ENCODE results near the gene RNF183. TPM values are rescaled to one million over a fixed set of nuclear protein-coding genes. Genes with fewer than 3 reads are reported as not detected.

The RNF183 gene
- total and polyA plus RNA-seq, 2 donors from 2014 or later = 3.6 to 8.1 TPM

DNA sequence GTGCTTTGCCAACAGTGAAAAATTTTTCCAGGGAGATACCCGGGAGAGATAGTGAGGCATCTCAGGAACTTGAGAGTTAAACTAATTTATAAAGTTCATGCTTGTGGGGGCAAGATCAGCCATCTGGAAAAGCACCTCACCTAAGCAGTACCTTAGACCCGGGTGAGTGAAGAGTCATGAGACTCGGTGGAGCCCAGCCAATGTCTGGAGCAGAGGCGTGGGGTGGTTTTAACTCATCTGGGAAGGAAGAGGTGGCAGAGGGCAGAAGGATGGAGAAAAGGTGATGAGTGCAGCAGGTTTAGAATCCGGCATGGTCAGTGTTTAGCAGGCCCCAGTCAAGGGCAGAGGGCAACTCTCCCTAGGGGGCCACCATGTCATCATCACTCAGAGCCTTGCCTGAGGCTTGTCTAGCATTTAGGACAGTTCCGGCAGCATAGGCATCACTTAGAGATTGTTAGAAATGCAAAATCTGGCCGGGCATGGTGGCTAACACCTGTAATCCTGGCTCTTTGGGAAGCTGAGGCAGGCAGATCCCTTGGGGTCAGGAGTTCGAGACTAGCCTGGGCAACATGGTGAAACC lies 4.3 kb upstream of the RNF183 start:
- Histone ChIP-seq H3K9me3 (ENCODE audit: control insufficient read depth in 2 of 3, insufficient read depth in 1 of 3, low read length in 3 of 3) (no peaks in the 10 kb centered on the region), H3K4me3 (ENCODE audit: low read length in 3 of 3) (no peak overlapping the region), H3K9ac (ENCODE audit: low read length in 3 of 3) (no peak overlapping the region), H3K27ac (ENCODE audit: low read depth in 2 of 2, low read length in 2 of 2) (peak overlapping the region in 1 of 2 donors; percentile 43), H3K36me3 (ENCODE audit: control insufficient read depth in 2 of 3, insufficient read depth in 3 of 3, low read length in 3 of 3) (no peaks in the 10 kb centered on the region), H3K27me3 (ENCODE audit: control insufficient read depth, insufficient read depth, low read length) (no peaks in the 10 kb centered on the region), H3K4me1 (ENCODE audit: control insufficient read depth in 2 of 3, insufficient read depth in 2 of 3, low read depth in 1 of 3, low read length in 3 of 3) (peaks cover 0 to under 1% (median 0%) of the 10 kb centered on the region in 3 donors)
- TF ChIP-seq, protein P1, sequence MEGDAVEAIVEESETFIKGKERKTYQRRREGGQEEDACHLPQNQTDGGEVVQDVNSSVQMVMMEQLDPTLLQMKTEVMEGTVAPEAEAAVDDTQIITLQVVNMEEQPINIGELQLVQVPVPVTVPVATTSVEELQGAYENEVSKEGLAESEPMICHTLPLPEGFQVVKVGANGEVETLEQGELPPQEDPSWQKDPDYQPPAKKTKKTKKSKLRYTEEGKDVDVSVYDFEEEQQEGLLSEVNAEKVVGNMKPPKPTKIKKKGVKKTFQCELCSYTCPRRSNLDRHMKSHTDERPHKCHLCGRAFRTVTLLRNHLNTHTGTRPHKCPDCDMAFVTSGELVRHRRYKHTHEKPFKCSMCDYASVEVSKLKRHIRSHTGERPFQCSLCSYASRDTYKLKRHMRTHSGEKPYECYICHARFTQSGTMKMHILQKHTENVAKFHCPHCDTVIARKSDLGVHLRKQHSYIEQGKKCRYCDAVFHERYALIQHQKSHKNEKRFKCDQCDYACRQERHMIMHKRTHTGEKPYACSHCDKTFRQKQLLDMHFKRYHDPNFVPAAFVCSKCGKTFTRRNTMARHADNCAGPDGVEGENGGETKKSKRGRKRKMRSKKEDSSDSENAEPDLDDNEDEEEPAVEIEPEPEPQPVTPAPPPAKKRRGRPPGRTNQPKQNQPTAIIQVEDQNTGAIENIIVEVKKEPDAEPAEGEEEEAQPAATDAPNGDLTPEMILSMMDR (IDR thresholded peaks at IDR 0.05; ENCODE audit: borderline replicate concordance, extremely low read depth, insufficient read depth) = no peak
- no peak for FAIRE-seq
- DNase-seq = peak in 3 of 5 donors; percentile 22 to 55 (median 35)
- intact Hi-C loops (cut with DNase I) = no loop called here

DNA sequence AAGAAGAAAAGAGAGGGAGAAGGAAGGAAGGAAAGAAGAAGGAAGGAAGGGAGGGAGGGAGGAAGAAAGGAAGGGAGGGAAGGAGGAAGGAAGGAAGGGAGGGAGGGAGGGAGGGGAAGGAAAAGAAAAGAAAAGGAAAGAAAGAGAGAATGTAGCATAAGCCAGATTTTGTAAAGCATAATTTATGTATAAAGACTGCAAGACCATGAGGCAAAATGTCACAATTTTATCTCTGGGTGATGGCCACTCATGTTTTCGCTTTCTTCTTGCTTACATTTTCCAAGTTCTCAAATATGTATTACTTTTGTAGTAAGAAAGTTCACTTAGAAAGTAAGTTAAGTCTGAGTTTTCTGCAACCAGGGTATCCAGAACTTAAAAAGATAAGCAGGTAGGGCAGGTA lies 3.4 kb upstream of the RNF183 start:
- Histone ChIP-seq H3K27me3 (ENCODE audit: control insufficient read depth, insufficient read depth, low read length) (no peaks in the 10 kb centered on the region), H3K4me3 (ENCODE audit: low read length in 3 of 3) (no peak overlapping the region), H3K4me1 (ENCODE audit: control insufficient read depth in 2 of 3, insufficient read depth in 2 of 3, low read depth in 1 of 3, low read length in 3 of 3) (peaks cover 0 to 2% (median 0%) of the 10 kb centered on the region in 3 donors), H3K9me3 (ENCODE audit: control insufficient read depth in 2 of 3, insufficient read depth in 1 of 3, low read length in 3 of 3) (no peaks in the 10 kb centered on the region), H3K9ac (ENCODE audit: low read length in 3 of 3) (no peak overlapping the region), H3K36me3 (ENCODE audit: control insufficient read depth in 2 of 3, insufficient read depth in 3 of 3, low read length in 3 of 3) (no peaks in the 10 kb centered on the region), H3K27ac (ENCODE audit: low read depth in 2 of 2, low read length in 2 of 2) (no peak overlapping the region)
- DNase-seq (no peak), FAIRE-seq (no peak)
- intact Hi-C loops (cut with DNase I) = no loop called here
- TF ChIP-seq, protein P1 (IDR thresholded peaks at IDR 0.05; ENCODE audit: borderline replicate concordance, extremely low read depth, insufficient read depth) = no peak

DNA sequence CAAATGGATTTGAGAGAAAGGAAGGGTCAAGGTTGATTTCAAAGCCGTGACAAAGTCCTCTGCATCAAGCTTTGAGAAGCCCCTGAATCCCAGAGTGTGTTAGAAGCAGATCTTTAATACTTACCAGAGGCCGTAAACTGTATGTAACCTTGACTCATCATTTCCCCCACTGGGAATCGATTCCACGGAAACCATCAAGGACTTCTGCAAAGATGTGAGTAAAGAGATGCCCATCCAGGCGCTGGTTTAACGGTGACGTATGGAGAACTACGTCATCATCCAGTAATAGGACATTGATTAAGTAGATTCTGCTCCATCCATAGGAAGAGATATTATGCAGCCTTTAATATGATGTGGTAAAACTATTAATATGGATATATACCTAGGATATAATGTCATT lies 1.6 kb downstream of the RNF183 start:
- Histone ChIP-seq H3K9ac (ENCODE audit: low read length in 3 of 3) (no peak overlapping the region), H3K4me1 (ENCODE audit: control insufficient read depth in 2 of 3, insufficient read depth in 2 of 3, low read depth in 1 of 3, low read length in 3 of 3) (peaks cover 0 to 2% (median 0%) of the 10 kb centered on the region in 3 donors), H3K36me3 (ENCODE audit: control insufficient read depth in 2 of 3, insufficient read depth in 3 of 3, low read length in 3 of 3) (no peaks in the 10 kb centered on the region), H3K27ac (ENCODE audit: low read depth in 2 of 2, low read length in 2 of 2) (no peak overlapping the region), H3K4me3 (ENCODE audit: low read length in 3 of 3) (peak overlapping the region in 1 of 3 donors; percentile 53), H3K9me3 (ENCODE audit: control insufficient read depth in 2 of 3, insufficient read depth in 1 of 3, low read length in 3 of 3) (no peaks in the 10 kb centered on the region), H3K27me3 (ENCODE audit: control insufficient read depth, insufficient read depth, low read length) (no peaks in the 10 kb centered on the region)
- intact Hi-C loops (cut with DNase I) = no loop called here
- TF ChIP-seq, protein P1 (IDR thresholded peaks at IDR 0.05; ENCODE audit: borderline replicate concordance, extremely low read depth, insufficient read depth) = no peak
- DNase-seq (no peak), FAIRE-seq (no peak)

All from kidney (tissue), 14 donors.